T-helper 2 cell treated with Interferon-gamma antibody and Interleukin-4, amounts not matched to agents 100 ng/mL and 5 ng/mL, for 36 hours (primary cell): ENCODE measurements around the gene PDCD5. TPM values are rescaled to one million over a fixed set of nuclear protein-coding genes. Genes with fewer than 3 reads are reported as not detected.
"Not testable (repeated sequence)": the region's sequence is repeated elsewhere in the genome, so short reads cannot be mapped to it uniquely, and the experiment has no call there.

Experiments used
- intact Hi-C: fragments of 100-400 bp; cut with micrococcal nuclease; formaldehyde crosslinking; loops from one replicate; pipeline ENCODE4 v1.15.1; 2023
- total RNA-seq: library from RNA; stranded (reverse); gene quantifications from 2 replicates; pipeline ENCODE4 v1.2.3, GENCODE V29; 2022

PDCD5 gene
- total RNA-seq, result 104 and 114 TPM in 2 replicates

GRCh38 chr19:32580901-32581704 lies at the start of gene PDCD5:
PDCD5 (plus strand) TSS chr19:32581190; CDS start chr19:32581262, 72 bp downstream.
- intact Hi-C loops, result loop anchor here (1.0 to 10.0 kb wide), 7 partner anchors 94 to 791 kb away; partner anchors contain the start of genes ANKRD27, CEBPG, DPY19L3 and FAAP24

- intact Hi-C loops, result no loop called here
Measured at GRCh38 chr19:32532233-32532632, 48.8 kb upstream of the PDCD5 start.

GRCh38 chr19:32537580-32537979 lies 43.4 kb upstream of the PDCD5 start:
- intact Hi-C loops, result no loop called here

- intact Hi-C loops, result no loop called here
Measured at GRCh38 chr19:32539240-32539916, 41.6 kb upstream of the PDCD5 start.

GRCh38 chr19:32540621-32541020 lies 40.4 kb upstream of the PDCD5 start:
- intact Hi-C loops, result no loop called here

- intact Hi-C loops, result not testable (repeated sequence)
Measured at GRCh38 chr19:32541376-32541775, 39.6 kb upstream of the PDCD5 start.

GRCh38 chr19:32542477-32543108 lies 38.4 kb upstream of the PDCD5 start:
- intact Hi-C loops, result no loop called here

- intact Hi-C loops, result no loop called here
Measured at GRCh38 chr19:32543115-32543900, 37.7 kb upstream of the PDCD5 start.

- intact Hi-C loops, result no loop called here
Measured at GRCh38 chr19:32544917-32545316, 36.1 kb upstream of the PDCD5 start.

- intact Hi-C loops, result no loop called here
Measured at GRCh38 chr19:32550666-32551065, 30.3 kb upstream of the PDCD5 start.

GRCh38 chr19:32555786-32556185 lies 25.2 kb upstream of the PDCD5 start:
- intact Hi-C loops, result no loop called here

- intact Hi-C loops, result no loop called here
Measured at GRCh38 chr19:32558607-32559228, 22.3 kb upstream of the PDCD5 start.

- intact Hi-C loops, result no loop called here
Measured at GRCh38 chr19:32563761-32564160, 17.2 kb upstream of the PDCD5 start.

- intact Hi-C loops, result no loop called here
Measured at GRCh38 chr19:32566246-32566830, 14.7 kb upstream of the PDCD5 start.

- intact Hi-C loops, result no loop called here
Measured at GRCh38 chr19:32567486-32567885, 13.5 kb upstream of the PDCD5 start.

GRCh38 chr19:32570081-32570785 lies 10.8 kb upstream of the PDCD5 start:
- intact Hi-C loops, result loop anchor here (1.0 to 10.0 kb wide), 2 partner anchors 105 to 230 kb away; no protein-coding TSS in a partner anchor

GRCh38 chr19:32571471-32572075 lies 9.4 kb upstream of the PDCD5 start:
- intact Hi-C loops, result loop anchor here (10.0 kb wide), 1 partner anchor 107 kb away; no protein-coding TSS in a partner anchor

- intact Hi-C loops, result loop anchor here (10.0 kb wide), 1 partner anchor 108 kb away; no protein-coding TSS in a partner anchor
Measured at GRCh38 chr19:32572700-32573491, 8.1 kb upstream of the PDCD5 start.
